GM21447 (cell line): ENCODE data around the gene MAD2L2.

Experiments
- ATAC-seq: cut with Tn5 transposase; IDR thresholded peaks from one replicate; pipeline ENCODE4 v1.9.1; 2021; ENCODE audit not compliant: unreplicated experiment

The MAD2L2 gene

GRCh38 chr1:11638121-11638520 is 42.8 kb downstream of the MAD2L2 start:
- no peak for ATAC-seq

- no peak for ATAC-seq
These were observed 46.4 kb downstream of the MAD2L2 start for GRCh38 chr1:11634365-11635192.

- ATAC-seq: no peak
These were observed 51.5 kb downstream of the MAD2L2 start for GRCh38 chr1:11629184-11630016.

DNA sequence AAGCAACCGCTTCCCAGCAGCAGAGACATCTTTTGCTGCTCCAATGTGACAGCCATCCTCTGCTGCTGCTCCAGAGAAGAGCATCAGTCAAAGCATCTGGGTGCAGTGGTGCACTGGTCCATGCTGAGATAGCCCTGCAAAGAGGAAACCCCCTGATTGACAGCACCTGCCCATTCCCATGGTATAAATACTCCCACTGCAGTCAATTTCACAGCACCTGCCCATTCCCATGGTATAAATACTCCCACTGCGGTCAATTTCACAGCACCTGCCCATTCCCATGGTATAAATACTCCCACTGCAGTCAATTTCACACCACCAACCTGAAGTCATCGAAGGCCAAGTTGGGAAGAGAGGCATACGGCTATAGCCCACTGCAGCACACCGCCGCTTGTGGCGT is 52.2 kb downstream of the MAD2L2 start:
- ATAC-seq: no peak

GRCh38 chr1:11626551-11626950 is 54.4 kb downstream of the MAD2L2 start:
- no peak for ATAC-seq
